KMS-11 (cell line): ENCODE data around the gene DAP.

Experiments
- H2AFZ ChIP-seq: fragments of 200-600 bp; sonication (generic); 2 replicates; pipeline ENCODE4 v1.6.1; 2016; ENCODE audit warnings: antibody characterized with exemption, mixed run types, low read depth
- H3K27ac ChIP-seq: fragments of 200-600 bp; sonication (generic); 2 replicates; pipeline ENCODE4 v1.6.1; 2016; ENCODE audit warnings: mild to moderate bottlenecking, mixed run types
- H3K27me3 ChIP-seq: fragments of 200-600 bp; sonication (generic); 2 replicates; pipeline ENCODE4 v1.6.1; 2017; ENCODE audit warnings: mild to moderate bottlenecking, low read depth, mixed run types, moderate library complexity; ENCODE audit not compliant: insufficient read depth
- H3K36me3 ChIP-seq: fragments of 200-600 bp; sonication (generic); 2 replicates; pipeline ENCODE4 v1.6.1; 2017; ENCODE audit warnings: mild to moderate bottlenecking, mixed run types; ENCODE audit not compliant: insufficient read depth
- H3K4me1 ChIP-seq: fragments of 200-600 bp; sonication (generic); 2 replicates; pipeline ENCODE4 v1.6.1; 2016; ENCODE audit warnings: mild to moderate bottlenecking, low read depth, mixed run types; ENCODE audit not compliant: poor library complexity, severe bottlenecking
- H3K4me2 ChIP-seq: fragments of 200-600 bp; sonication (generic); 2 replicates; pipeline ENCODE4 v1.7.0; 2016; ENCODE audit warnings: mild to moderate bottlenecking, mixed run types
- H3K4me3 ChIP-seq: fragments of 200-600 bp; sonication (generic); IDR thresholded peaks from 2 replicates; pipeline ENCODE4 v1.6.1; 2017; ENCODE audit warnings: low read depth, low read length, mixed read lengths; ENCODE audit not compliant: insufficient read depth
- H3K79me2 ChIP-seq: fragments of 200-600 bp; sonication (generic); 2 replicates; pipeline ENCODE4 v1.6.1; 2016; ENCODE audit warnings: low read depth, mixed run types; ENCODE audit not compliant: insufficient read depth
- H3K9ac ChIP-seq: fragments of 200-600 bp; sonication (generic); 2 replicates; pipeline ENCODE4 v1.6.1; 2016; ENCODE audit warnings: mild to moderate bottlenecking, mixed run types
- H4K20me1 ChIP-seq: fragments of 200-600 bp; sonication (generic); 2 replicates; pipeline ENCODE4 v1.6.1; 2016; ENCODE audit warnings: mild to moderate bottlenecking, mixed run types; ENCODE audit not compliant: insufficient read depth
- TF ChIP-seq, protein P1 (sequence below): fragments of 200-600 bp; sonication (generic); conservative IDR thresholded peaks from 2 replicates; pipeline ENCODE4 v1.6.1; 2017; ENCODE audit warnings: low read depth, mild to moderate bottlenecking, antibody characterized with exemption, low read length, moderate library complexity, mixed read lengths

DAP gene

DNA sequence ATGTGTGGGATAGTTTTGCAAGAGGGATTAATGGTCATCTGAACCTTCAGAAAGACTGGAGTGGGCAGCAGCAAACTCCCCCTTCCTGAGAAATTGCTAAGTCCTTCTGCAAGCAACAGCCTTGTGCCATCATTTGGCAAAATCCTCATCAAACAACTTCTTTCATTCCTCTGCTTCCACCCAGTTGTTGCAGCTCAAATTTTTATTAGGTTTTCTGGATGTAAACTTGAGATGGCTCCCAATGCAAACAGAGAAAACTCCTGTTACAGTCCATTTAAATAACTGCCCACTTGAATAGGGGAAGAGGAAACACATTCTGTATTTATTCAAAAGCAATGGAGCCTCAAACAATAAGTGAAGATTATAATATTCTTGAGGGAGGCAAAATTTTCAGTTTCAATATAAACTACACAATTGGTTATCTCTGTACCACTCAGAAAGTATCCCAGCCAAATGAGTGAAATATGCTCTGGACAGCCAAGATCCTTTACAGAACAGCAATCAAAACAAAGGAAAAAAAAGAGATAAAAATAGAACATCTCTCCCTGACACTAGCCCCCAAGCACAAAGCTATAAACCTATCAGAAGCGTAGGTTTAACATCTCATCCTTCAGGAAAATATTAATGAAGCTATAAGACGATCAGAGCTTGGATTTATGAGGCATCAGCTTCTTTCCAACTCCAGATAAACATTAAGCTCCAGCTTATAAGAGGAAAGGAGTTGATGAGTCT, 17.3 kb upstream of the DAP start:
- H3K9ac ChIP-seq, result no peak overlapping the region
- no peak overlapping the region for H3K27ac ChIP-seq

DNA sequence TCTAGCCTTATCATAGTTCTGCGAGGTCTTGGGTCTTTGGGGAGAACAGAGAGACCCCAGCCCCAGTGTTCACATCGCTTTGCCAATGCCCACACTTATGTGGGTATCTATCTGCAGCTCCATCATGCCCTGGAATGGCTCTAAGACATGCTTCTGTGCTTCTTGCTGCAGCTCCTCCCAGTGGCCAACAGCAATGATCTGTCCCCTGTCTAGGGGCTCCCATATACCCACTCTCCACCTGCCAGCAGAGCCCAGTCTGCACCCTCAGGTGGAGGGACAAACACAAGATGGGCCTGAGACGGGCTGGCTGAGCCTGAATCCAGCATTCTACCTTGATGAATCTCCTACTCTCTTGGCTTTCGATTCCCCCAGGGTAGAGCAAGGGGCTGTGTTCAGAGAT, 14.6 kb upstream of the DAP start:
- TF ChIP-seq, protein P1, sequence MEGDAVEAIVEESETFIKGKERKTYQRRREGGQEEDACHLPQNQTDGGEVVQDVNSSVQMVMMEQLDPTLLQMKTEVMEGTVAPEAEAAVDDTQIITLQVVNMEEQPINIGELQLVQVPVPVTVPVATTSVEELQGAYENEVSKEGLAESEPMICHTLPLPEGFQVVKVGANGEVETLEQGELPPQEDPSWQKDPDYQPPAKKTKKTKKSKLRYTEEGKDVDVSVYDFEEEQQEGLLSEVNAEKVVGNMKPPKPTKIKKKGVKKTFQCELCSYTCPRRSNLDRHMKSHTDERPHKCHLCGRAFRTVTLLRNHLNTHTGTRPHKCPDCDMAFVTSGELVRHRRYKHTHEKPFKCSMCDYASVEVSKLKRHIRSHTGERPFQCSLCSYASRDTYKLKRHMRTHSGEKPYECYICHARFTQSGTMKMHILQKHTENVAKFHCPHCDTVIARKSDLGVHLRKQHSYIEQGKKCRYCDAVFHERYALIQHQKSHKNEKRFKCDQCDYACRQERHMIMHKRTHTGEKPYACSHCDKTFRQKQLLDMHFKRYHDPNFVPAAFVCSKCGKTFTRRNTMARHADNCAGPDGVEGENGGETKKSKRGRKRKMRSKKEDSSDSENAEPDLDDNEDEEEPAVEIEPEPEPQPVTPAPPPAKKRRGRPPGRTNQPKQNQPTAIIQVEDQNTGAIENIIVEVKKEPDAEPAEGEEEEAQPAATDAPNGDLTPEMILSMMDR, result no peak
- Histone ChIP-seq H3K79me2 (no peaks in the 10 kb centered on the region), H3K4me2 (no peak overlapping the region), H4K20me1 (no peaks in the 10 kb centered on the region), H3K36me3 (no peaks in the 10 kb centered on the region), H3K27ac (no peak overlapping the region), H3K4me1 (no peaks in the 10 kb centered on the region), H3K27me3 (no peaks in the 10 kb centered on the region), H3K4me3 (no peak overlapping the region), H2AFZ (no peak overlapping the region), H3K9ac (no peak overlapping the region)

More for the DNA sequence above, 17.3 kb upstream of the DAP start:
- H3K36me3 ChIP-seq, result no peaks in the 10 kb centered on the region
- H2AFZ ChIP-seq, result no peak overlapping the region
- H3K27me3 ChIP-seq, result no peaks in the 10 kb centered on the region
- H3K4me2 ChIP-seq, result no peak overlapping the region
- H3K4me1 ChIP-seq, result no peaks in the 10 kb centered on the region
- TF ChIP-seq, protein P1, result no peak
- H3K4me3 ChIP-seq, result no peak overlapping the region
- H3K79me2 ChIP-seq, result no peaks in the 10 kb centered on the region
- no peaks in the 10 kb centered on the region for H4K20me1 ChIP-seq

DNA sequence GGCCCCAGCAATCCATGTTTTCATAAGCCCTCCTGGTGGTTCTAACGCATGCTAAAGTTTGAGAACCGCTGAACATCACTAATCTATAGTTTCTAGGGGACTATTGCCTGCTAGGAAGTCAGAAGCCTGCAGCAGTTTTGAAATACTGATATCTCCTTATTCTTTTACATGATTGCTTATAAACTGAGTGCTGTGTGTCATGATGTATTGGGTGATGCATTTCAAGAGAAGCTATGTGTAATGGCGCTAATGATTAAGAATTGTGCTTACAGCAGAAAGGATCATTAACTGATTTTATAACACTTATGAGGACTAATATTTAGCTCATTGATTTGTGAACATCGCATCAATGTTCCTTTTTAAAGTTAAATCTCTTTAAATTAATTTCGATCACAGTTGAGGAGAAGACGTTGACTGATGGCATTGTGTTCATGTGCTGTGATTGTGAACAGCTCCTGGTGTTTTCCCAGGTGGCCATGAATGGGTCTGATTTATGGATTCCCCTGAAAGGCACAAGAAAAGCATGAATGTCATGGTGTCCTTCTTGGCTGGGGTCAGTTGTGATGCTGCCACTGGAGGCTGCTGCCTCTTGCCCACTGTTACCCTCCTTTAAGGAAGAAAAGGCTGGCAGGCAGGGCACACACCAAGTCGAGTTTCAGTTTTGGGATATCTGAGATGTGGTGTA, 12.0 kb upstream of the DAP start:
- TF ChIP-seq, protein P1, result no peak
- H3K4me1 ChIP-seq, result no peaks in the 10 kb centered on the region
- H3K9ac ChIP-seq, result no peak overlapping the region
- H3K27me3 ChIP-seq, result no peaks in the 10 kb centered on the region
- no peaks in the 10 kb centered on the region for H3K79me2 ChIP-seq
- no peak overlapping the region for H2AFZ ChIP-seq
- H3K36me3 ChIP-seq, result no peaks in the 10 kb centered on the region
- H3K27ac ChIP-seq, result no peak overlapping the region
- no peaks in the 10 kb centered on the region for H4K20me1 ChIP-seq
- no peak overlapping the region for H3K4me3 ChIP-seq
- H3K4me2 ChIP-seq, result no peak overlapping the region

DNA sequence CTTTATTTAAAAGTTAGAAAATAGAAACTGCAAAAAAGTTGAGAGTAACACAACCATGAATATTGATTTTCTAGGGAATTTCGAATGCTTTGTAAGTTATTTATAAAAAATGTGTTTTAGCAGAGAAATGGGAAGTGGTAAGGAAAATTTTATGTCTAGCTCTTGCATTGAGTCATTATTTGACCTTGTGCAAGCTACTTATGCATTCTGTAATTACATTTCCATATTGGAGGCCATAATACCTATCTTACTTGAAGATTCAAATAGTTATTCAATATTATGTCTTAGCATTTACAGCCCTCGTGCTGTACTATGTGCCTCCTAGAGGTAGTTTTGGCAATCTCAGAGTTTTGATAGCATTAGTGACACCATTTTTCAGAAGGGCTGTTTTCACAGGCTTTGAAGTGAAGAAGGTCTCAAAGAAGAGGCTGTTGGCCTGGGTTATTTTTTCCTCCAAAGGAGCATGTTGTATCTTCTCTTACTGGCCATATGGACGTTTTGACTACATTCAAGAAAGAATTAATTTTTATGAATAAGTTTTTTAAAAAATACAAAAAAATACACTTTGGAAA, 7.4 kb upstream of the DAP start:
- TF ChIP-seq, protein P1, result no peak
- H3K27me3 ChIP-seq, result no peaks in the 10 kb centered on the region
- peaks cover 7% of the 10 kb centered on the region for H3K4me1 ChIP-seq
- no peaks in the 10 kb centered on the region for H4K20me1 ChIP-seq
- no peaks in the 10 kb centered on the region for H3K36me3 ChIP-seq
- H3K9ac ChIP-seq, result no peak overlapping the region
- no peak overlapping the region for H2AFZ ChIP-seq
- no peak overlapping the region for H3K4me3 ChIP-seq
- no peaks in the 10 kb centered on the region for H3K79me2 ChIP-seq
- H3K27ac ChIP-seq, result no peak overlapping the region
- H3K4me2 ChIP-seq, result no peak overlapping the region
